HCT116 (cell line): Measurements from ENCODE around the gene HSD3B2. TPM values are rescaled to one million over a fixed set of nuclear protein-coding genes. Genes with fewer than 3 reads are reported as not detected.

Experiments
- ATAC-seq: fragments of 200-7000 bp; cut with Tn5 transposase; 2 replicates; pipeline ENCODE4 v1.9.1; 2020; ENCODE audit warnings: mild to moderate bottlenecking, moderate library complexity
- BruUV-seq: library from RNA; stranded (reverse); fragments of 400-500 nt; replicated peaks from 2 replicates; lab custom pipeline; 2021; lab: Mats Ljungman, UMichigan
- CTCF ChIA-PET: fragments of 300-600 bp; sonication (Branson Sonifier 250); formaldehyde crosslinking; loops from one replicate; lab custom pipeline; 2021; ENCODE audit warnings: antibody characterized with exemption; lab: Charles Lee
- POLR2A ChIA-PET: fragments of 300-600, 350-600 bp; sonication (Branson Sonifier 250); formaldehyde crosslinking; loops from one replicate; lab custom pipeline; 2021; ENCODE audit warnings: antibody characterized with exemption; lab: Charles Lee
- RAD21 ChIA-PET, 2 experiments: fragments of 300-600 bp; sonication (Branson Sonifier 250); formaldehyde crosslinking; loops; one replicate each; lab custom pipeline; 2023; ENCODE audit warnings: low total read pairs in 2 of 2; ENCODE audit not compliant: uncharacterized antibody in 2 of 2, unreplicated experiment in 2 of 2, low non-redundant PET in 1 of 2; lab: Charles Lee
- DNase-seq: peaks from one replicate; pipeline ENCODE4 v3.0.0-alpha.2; 2010; ENCODE audit warnings: low read depth, low spot score
- H2AFZ ChIP-seq: fragments of 200-600 bp; shearing (Covaris generic), sonication (generic); 2 replicates; pipeline ENCODE4 v1.6.1; 2017; ENCODE audit warnings: low read depth, mixed run types, mixed read lengths, antibody characterized with exemption, low read length; ENCODE audit not compliant: poor library complexity, severe bottlenecking
- H3K27ac ChIP-seq: 2 replicates; pipeline ENCODE4 v1.5.1; 2012; ENCODE audit warnings: low read depth, low read length
- H3K27me3 ChIP-seq: fragments of 200-600 bp; sonication (generic); 2 replicates; pipeline ENCODE4 v1.6.1; 2016; ENCODE audit warnings: mixed run types, low read length, mixed read lengths; ENCODE audit not compliant: insufficient read depth
- H3K36me3 ChIP-seq, 2 experiments: fragments of 200-500 bp in 1 of 2; fragments of 200-600 bp in 1 of 2; sonication (Bioruptor generic) in 1 of 2; sonication (generic) in 1 of 2; 2 replicates each; pipeline versions ENCODE4 v1.5.1 to v1.6.1; 2014 to 2016; ENCODE audit warnings: low read length in 2 of 2, inconsistent platforms in 1 of 2, mixed read lengths in 1 of 2, mixed run types in 1 of 2; ENCODE audit not compliant: insufficient read depth in 2 of 2, control insufficient read depth in 1 of 2
- H3K4me1 ChIP-seq, 2 experiments: fragments of 200-600 bp in 1 of 2; sonication (generic) in 1 of 2; 2 replicates each; pipeline versions ENCODE4 v1.5.1 to v1.6.1; 2012 to 2017; ENCODE audit warnings: low read length in 2 of 2, inconsistent platforms in 1 of 2, mild to moderate bottlenecking in 1 of 2, mixed read lengths in 1 of 2, mixed run types in 1 of 2, moderate library complexity in 1 of 2; ENCODE audit not compliant: insufficient read depth in 2 of 2, control insufficient read depth in 1 of 2
- H3K4me2 ChIP-seq: fragments of 200-600 bp; sonication (generic); 2 replicates; pipeline ENCODE4 v1.6.1; 2017; ENCODE audit warnings: mixed run types, low read length, mixed read lengths
- H3K4me3 ChIP-seq, 2 experiments: fragments of 200-600 bp in 1 of 2; sonication (generic) in 1 of 2; replicated peaks in 1 of 2; 2 replicates each; pipeline ENCODE4 v1.5.1; 2011 to 2016; ENCODE audit warnings: low read length in 2 of 2, control low read depth in 1 of 2, low read depth in 1 of 2, mild to moderate bottlenecking in 1 of 2, mixed read lengths in 1 of 2, mixed run types in 1 of 2
- H3K79me2 ChIP-seq: fragments of 200-600 bp; sonication (generic); 2 replicates; pipeline ENCODE4 v1.6.1; 2017; ENCODE audit warnings: mild to moderate bottlenecking, mixed run types, low read length, moderate library complexity, mixed read lengths; ENCODE audit not compliant: insufficient read depth
- H3K9ac ChIP-seq: fragments of 200-600 bp; sonication (generic); 2 replicates; pipeline ENCODE4 v1.6.1; 2016; ENCODE audit warnings: low read length, mixed read lengths
- H3K9me2 ChIP-seq: fragments of 200-600 bp; sonication (generic), shearing (Covaris generic); 2 replicates; pipeline ENCODE4 v1.6.1; 2017; ENCODE audit warnings: mixed run types, mild to moderate bottlenecking, moderate library complexity; ENCODE audit not compliant: insufficient read depth
- H3K9me3 ChIP-seq, 2 experiments: fragments of 200-500 bp in 1 of 2; fragments of 200-600 bp in 1 of 2; sonication (Bioruptor generic) in 1 of 2; sonication (generic) in 1 of 2; 2 replicates each; pipeline ENCODE4 v1.6.1; 2014 to 2017; ENCODE audit warnings: low read length in 2 of 2, mixed read lengths in 2 of 2, inconsistent platforms in 1 of 2, low read depth in 1 of 2, mild to moderate bottlenecking in 1 of 2, mixed run types in 1 of 2, moderate library complexity in 1 of 2; ENCODE audit not compliant: control insufficient read depth in 1 of 2, insufficient read depth in 1 of 2
- H4K20me1 ChIP-seq: fragments of 200-600 bp; sonication (generic), shearing (Covaris generic); 2 replicates; pipeline ENCODE4 v1.6.1; 2017; ENCODE audit warnings: mixed run types, mild to moderate bottlenecking, moderate library complexity; ENCODE audit not compliant: insufficient read depth
- CBX3 ChIP-seq: IDR thresholded peaks from 2 replicates; pipeline ENCODE4 v1.6.1; 2012; ENCODE audit warnings: low read depth
- EGR1 ChIP-seq: IDR thresholded peaks from 2 replicates; pipeline ENCODE4 v1.6.1; 2012; ENCODE audit warnings: low read depth
- ELF1 ChIP-seq: IDR thresholded peaks from 2 replicates; pipeline ENCODE4 v1.6.1; 2012; ENCODE audit warnings: low read depth, borderline replicate concordance
- FOSL1 ChIP-seq: IDR thresholded peaks from 2 replicates; pipeline ENCODE4 v1.6.1; 2012; ENCODE audit warnings: low read depth
- JUND ChIP-seq: IDR thresholded peaks from 2 replicates; pipeline ENCODE4 v1.6.1; 2012
- POLR2A ChIP-seq: IDR thresholded peaks from 2 replicates; pipeline ENCODE4 v1.7.0; 2011; ENCODE audit warnings: borderline replicate concordance; ENCODE audit not compliant: insufficient read depth, insufficient read length; ENCODE audit errors: extremely low read depth
- POLR2AphosphoS5 ChIP-seq: IDR thresholded peaks from 2 replicates; pipeline ENCODE4 v1.6.1; 2011; ENCODE audit warnings: mild to moderate bottlenecking, low read depth, low read length, moderate library complexity
- RAD21 ChIP-seq: IDR thresholded peaks from 2 replicates; pipeline ENCODE4 v1.6.1; 2012; ENCODE audit warnings: low read depth, mild to moderate bottlenecking
- SP1 ChIP-seq: IDR thresholded peaks from 2 replicates; pipeline ENCODE4 v1.6.1; 2012; ENCODE audit warnings: low read depth
- SRF ChIP-seq: IDR thresholded peaks from 2 replicates; pipeline ENCODE4 v1.6.1; 2012; ENCODE audit warnings: low read depth
- ZBTB33 ChIP-seq: IDR thresholded peaks from 2 replicates; pipeline ENCODE4 v1.6.1; 2011; ENCODE audit warnings: mild to moderate bottlenecking, low read length, moderate library complexity; ENCODE audit not compliant: insufficient replicate concordance; ENCODE audit errors: extremely low read depth
- ZFX ChIP-seq: fragments of 450-650 bp; IDR thresholded peaks from 2 replicates; pipeline ENCODE4 v1.6.1; 2017
- ZNF274 ChIP-seq: fragments of 200-500 bp; sonication (Bioruptor generic); IDR thresholded peaks from 2 replicates; pipeline ENCODE4 v1.6.1; 2014; ENCODE audit warnings: mild to moderate bottlenecking, low read depth, low read length, inconsistent platforms
- intact Hi-C: fragments of 100-400 bp; cut with micrococcal nuclease; formaldehyde crosslinking; loops from 2 replicates; pipeline ENCODE4 v1.10.0; 2022
- total RNA-seq: library from RNA; stranded (reverse); gene quantifications from one replicate; pipeline ENCODE4 v1.2.1, GENCODE V29; 2021; ENCODE audit not compliant: unreplicated experiment
- TF ChIP-seq, protein P1 (sequence below), 3 experiments: fragments of 200-600 bp in 1 of 3; sonication (generic) in 1 of 3; IDR thresholded peaks in 2 of 3; conservative IDR thresholded peaks in 1 of 3; 2 replicates each; pipeline ENCODE4 v1.5.1; 2012 to 2017; ENCODE audit warnings: low read depth in 2 of 3, low read length in 2 of 3, antibody characterized with exemption in 1 of 3, borderline replicate concordance in 1 of 3, control low read depth in 1 of 3, mild to moderate bottlenecking in 1 of 3, mixed read lengths in 1 of 3, mixed run types in 1 of 3, moderate library complexity in 1 of 3; ENCODE audit not compliant: insufficient read depth in 1 of 3

The HSD3B2 gene
- total RNA-seq, 1 experiment from 2014 or later, result 1.4 TPM

DNA sequence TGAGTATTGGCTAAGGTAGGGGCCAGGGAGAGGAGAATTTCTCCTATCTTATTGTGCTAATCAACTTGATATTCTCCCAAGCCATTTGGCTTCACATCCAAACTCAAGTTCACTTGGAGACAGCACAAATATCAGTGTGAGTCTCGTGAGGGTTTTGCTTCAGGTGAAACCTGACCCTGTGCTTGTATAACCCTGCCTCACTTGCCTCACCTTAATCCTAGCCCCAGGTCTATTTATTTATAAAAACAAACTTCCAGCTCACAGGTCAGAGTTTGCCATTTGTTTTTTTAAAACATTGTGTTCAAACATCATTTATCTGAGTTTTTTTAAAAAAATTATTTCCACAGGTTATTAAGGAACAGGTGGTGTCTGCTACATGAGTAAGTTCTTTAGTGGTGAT, 26.5 kb upstream of the HSD3B2 start (continued):
- TF ChIP-seq, protein P1, sequence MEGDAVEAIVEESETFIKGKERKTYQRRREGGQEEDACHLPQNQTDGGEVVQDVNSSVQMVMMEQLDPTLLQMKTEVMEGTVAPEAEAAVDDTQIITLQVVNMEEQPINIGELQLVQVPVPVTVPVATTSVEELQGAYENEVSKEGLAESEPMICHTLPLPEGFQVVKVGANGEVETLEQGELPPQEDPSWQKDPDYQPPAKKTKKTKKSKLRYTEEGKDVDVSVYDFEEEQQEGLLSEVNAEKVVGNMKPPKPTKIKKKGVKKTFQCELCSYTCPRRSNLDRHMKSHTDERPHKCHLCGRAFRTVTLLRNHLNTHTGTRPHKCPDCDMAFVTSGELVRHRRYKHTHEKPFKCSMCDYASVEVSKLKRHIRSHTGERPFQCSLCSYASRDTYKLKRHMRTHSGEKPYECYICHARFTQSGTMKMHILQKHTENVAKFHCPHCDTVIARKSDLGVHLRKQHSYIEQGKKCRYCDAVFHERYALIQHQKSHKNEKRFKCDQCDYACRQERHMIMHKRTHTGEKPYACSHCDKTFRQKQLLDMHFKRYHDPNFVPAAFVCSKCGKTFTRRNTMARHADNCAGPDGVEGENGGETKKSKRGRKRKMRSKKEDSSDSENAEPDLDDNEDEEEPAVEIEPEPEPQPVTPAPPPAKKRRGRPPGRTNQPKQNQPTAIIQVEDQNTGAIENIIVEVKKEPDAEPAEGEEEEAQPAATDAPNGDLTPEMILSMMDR (IDR thresholded peaks at IDR 0.05 in 2 of 3, conservative IDR thresholded peaks at IDR 0.05 in 1 of 3; ENCODE audit: borderline replicate concordance in 1 of 3, insufficient read depth in 1 of 3, low read depth in 2 of 3, low read length in 2 of 3), result no peak
- no peak for TF ChIP-seq POLR2AphosphoS5
- TF ChIP-seq ELF1, result no peak
- TF ChIP-seq POLR2A, result no peak
- no peak for TF ChIP-seq CBX3
- TF ChIP-seq RAD21, result no peak
- TF ChIP-seq FOSL1, result no peak
- TF ChIP-seq ZFX, result no peak
- TF ChIP-seq SP1, result no peak
- no peak for TF ChIP-seq EGR1
- TF ChIP-seq ZBTB33, result no peak
- TF ChIP-seq, all 23 proteins: peak for 0

DNA sequence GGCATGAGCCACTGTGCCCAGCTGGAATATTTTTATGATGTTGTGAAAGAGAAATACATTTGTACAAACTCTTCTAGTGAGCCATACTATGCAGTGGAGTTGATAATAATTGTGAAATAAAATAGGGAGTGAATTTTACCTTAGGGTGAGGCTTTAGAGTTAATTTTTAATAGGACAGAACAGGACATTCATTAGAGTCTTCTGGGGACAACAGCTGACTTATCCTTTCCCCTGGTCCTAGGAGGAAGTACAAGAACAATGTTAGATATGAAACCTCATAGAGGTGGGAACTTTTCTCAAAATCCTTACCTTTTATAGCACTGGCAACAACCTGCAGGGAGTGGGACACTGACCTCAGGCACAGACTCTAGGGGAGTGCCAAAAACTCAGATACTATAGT, 24.4 kb upstream of the HSD3B2 start:
- ATAC-seq (no peak), DNase-seq (no peak)
- TF ChIP-seq FOSL1 (no peak), JUND (no peak), SRF (no peak), ZNF274 (no peak), POLR2AphosphoS5 (no peak), SP1 (no peak), ELF1 (no peak), POLR2A (no peak), EGR1 (no peak)
- Histone ChIP-seq H3K27me3 (no peaks in the 10 kb centered on the region), H3K4me2 (no peak overlapping the region), H2AFZ (no peak overlapping the region), H4K20me1 (no peaks in the 10 kb centered on the region), H3K9me3 (no peaks in the 10 kb centered on the region), H3K4me3 (no peak overlapping the region), H3K9me2 (no peaks in the 10 kb centered on the region), H3K4me1 (no peaks in the 10 kb centered on the region), H3K9ac (no peak overlapping the region), H3K79me2 (no peaks in the 10 kb centered on the region), H3K27ac (no peak overlapping the region), H3K36me3 (no peaks in the 10 kb centered on the region)
- ChIA-PET RAD21 (no interaction called here), CTCF (no interaction called here), POLR2A (no interaction called here)
- BruUV-seq, result no TSS peak
- intact Hi-C loops, result no loop called here
